ENCODE results near the gene CCDC149. TPM values are rescaled to one million over a fixed set of nuclear protein-coding genes. Genes with fewer than 3 reads are reported as not detected.

CCDC149 gene
- total RNA-seq, 1 experiment from 2014 or later = 4.3 TPM

DNA sequence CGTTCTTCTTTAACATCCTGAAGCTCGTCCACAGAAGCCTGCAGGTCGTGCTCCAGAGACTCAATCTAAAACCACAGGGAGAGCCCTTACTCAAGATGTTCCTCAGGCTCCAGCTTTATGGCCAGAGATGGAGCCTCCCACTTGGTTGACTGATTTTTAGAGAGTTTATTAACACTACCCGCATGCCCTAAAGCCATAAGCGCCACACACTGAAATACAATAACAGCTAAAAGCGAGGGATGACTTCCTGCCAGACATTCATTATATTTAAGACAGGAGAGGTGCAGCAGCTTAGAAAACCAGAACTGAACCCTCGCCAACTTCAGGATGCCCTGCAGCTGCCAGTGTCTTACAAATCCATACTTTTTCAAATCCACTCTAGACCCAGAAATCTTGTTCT is 75.5 kb downstream of the CCDC149 start:
- no peak for DNase-seq (ENCODE audit: low read depth in 1 of 2, low spot score in 2 of 2)
- Histone ChIP-seq H3K27me3 (replicated peaks) (no peaks in the 10 kb centered on the region), H3K27ac (no peak overlapping the region), H3K4me1 (replicated peaks) (no peaks in the 10 kb centered on the region), H3K9me3 (replicated peaks) (no peaks in the 10 kb centered on the region), H3K4me3 (no peak overlapping the region), H3K36me3 (no peaks in the 10 kb centered on the region)

DNA sequence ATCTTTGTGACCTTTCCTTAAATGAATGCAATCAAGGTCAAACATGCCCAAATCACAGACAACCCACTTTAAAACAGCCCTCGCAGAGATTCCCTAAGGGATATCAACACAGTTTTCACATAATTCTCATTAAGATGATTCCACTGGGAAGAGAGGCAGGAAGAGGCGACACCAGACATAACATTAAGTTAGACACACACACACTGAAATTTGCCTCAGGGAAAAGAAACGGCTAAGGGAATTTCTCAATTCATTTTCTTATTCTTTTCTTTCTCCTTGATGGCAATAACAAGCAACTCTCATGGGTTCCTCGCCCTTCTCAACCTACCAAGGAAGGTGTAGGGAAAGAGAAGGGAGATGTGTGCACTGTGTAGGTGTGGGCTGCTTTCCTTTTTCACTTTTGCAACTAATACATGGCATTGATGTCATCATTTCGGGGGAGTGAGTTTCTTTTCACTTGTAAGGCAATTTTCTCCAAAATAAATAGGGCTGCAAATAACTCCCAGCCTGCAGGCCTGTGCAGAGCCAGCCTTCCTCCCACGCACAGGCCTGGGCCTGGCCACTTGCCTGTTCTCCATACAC is 76.1 kb downstream of the CCDC149 start:
- H3K27ac ChIP-seq = no peak overlapping the region
- H3K9me3 ChIP-seq (replicated peaks) = no peaks in the 10 kb centered on the region
- H3K4me3 ChIP-seq = no peak overlapping the region
- no peak for DNase-seq (ENCODE audit: low read depth in 1 of 2, low spot score in 2 of 2)
- no peaks in the 10 kb centered on the region for H3K27me3 ChIP-seq (replicated peaks)
- no peaks in the 10 kb centered on the region for H3K36me3 ChIP-seq
- no peaks in the 10 kb centered on the region for H3K4me1 ChIP-seq (replicated peaks)

DNA sequence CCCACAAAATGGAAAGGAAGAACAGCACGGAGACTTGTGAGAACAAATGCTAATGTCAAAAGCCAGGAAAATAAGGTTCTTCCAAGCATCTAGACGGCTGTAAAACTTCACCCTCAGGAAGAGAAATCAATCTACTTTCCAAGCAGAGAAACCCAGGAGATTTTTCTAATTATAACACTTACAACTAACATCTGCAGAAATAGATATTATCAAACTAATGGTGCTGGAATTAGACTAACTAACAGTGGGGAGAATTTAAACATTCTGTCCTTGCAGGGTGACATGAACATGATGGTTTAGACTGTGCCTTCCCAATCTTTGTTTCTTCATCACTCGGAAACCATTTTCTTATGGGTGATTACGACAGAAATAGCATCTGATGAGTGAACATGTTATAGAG is 77.1 kb downstream of the CCDC149 start:
- no peak overlapping the region for H3K4me3 ChIP-seq
- H3K27ac ChIP-seq = no peak overlapping the region
- H3K27me3 ChIP-seq (replicated peaks) = no peaks in the 10 kb centered on the region
- no peaks in the 10 kb centered on the region for H3K36me3 ChIP-seq
- H3K9me3 ChIP-seq (replicated peaks) = no peaks in the 10 kb centered on the region
- no peak for DNase-seq (ENCODE audit: low read depth in 1 of 2, low spot score in 2 of 2)
- H3K4me1 ChIP-seq (replicated peaks) = no peaks in the 10 kb centered on the region

DNA sequence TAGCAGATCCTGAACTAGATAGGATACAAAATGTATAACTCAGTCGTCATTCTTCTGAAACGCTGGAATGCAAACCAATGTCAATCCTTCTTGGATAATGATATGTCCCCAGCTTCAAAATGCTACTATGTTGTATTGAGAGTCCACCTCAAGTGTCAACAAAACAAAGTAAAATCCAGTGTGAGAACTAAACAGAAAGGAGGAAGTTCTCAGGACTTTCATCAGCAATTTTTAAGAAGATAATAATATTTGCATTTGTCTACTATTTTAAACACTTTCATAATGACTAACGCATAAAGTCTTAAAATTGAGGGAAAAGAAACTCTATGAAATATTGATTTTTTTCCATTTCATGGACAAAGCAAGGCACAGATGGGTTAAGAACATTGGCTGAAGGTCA is 81.2 kb downstream of the CCDC149 start:
- Histone ChIP-seq H3K4me1 (replicated peaks) (no peaks in the 10 kb centered on the region), H3K27ac (no peak overlapping the region), H3K27me3 (replicated peaks) (no peaks in the 10 kb centered on the region), H3K36me3 (no peaks in the 10 kb centered on the region), H3K4me3 (no peak overlapping the region), H3K9me3 (replicated peaks) (no peaks in the 10 kb centered on the region)
- DNase-seq (ENCODE audit: low read depth in 1 of 2, low spot score in 2 of 2) = no peak

DNA sequence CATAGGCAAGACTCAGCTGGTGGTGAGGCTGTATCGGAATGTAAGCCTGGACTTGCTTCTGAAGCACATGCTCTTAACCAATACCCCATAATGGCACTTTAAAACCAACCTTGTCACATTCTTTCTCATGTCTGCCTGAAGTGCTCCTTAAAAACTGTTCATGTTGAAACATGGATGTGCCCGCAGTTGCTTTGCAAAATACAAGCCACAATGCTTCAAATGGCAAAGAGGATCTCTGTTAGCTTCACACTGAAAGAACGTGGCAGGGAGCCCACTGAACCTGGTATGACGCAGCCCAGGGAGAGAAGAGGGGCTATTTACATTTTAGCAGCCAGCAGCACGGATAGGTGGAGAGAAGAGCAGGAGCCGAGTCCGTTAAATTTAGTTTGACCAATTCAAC is 88.1 kb downstream of the CCDC149 start:
- H3K9me3 ChIP-seq (replicated peaks) = no peaks in the 10 kb centered on the region
- no peaks in the 10 kb centered on the region for H3K27me3 ChIP-seq (replicated peaks)
- no peak overlapping the region for H3K4me3 ChIP-seq
- no peaks in the 10 kb centered on the region for H3K4me1 ChIP-seq (replicated peaks)
- DNase-seq (ENCODE audit: low read depth in 1 of 2, low spot score in 2 of 2) = no peak
- H3K27ac ChIP-seq = no peak overlapping the region
- H3K36me3 ChIP-seq = no peaks in the 10 kb centered on the region

DNA sequence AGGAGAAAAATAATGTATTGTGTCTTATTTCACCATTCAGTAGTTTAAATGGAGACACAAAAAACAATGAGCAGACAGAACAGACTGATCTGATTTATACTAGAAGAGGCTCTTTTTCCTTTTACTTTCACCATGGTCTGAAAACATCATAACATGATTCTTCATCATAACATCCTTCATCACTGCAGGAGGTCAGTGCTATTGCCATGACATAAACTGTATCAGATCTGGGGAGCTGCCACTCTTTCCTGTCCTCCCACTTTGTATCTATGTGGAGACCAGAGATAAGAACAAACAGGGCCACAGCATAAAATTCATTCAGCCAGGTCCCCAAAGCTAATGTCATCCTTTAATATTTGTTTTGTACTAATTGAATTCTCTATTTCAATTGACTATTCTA is 92.3 kb downstream of the CCDC149 start:
- no peaks in the 10 kb centered on the region for H3K4me1 ChIP-seq (replicated peaks)
- no peak overlapping the region for H3K27ac ChIP-seq
- H3K9me3 ChIP-seq (replicated peaks) = no peaks in the 10 kb centered on the region
- no peak overlapping the region for H3K4me3 ChIP-seq
- H3K36me3 ChIP-seq = no peaks in the 10 kb centered on the region
- no peaks in the 10 kb centered on the region for H3K27me3 ChIP-seq (replicated peaks)
- no peak for DNase-seq (ENCODE audit: low read depth in 1 of 2, low spot score in 2 of 2)

DNA sequence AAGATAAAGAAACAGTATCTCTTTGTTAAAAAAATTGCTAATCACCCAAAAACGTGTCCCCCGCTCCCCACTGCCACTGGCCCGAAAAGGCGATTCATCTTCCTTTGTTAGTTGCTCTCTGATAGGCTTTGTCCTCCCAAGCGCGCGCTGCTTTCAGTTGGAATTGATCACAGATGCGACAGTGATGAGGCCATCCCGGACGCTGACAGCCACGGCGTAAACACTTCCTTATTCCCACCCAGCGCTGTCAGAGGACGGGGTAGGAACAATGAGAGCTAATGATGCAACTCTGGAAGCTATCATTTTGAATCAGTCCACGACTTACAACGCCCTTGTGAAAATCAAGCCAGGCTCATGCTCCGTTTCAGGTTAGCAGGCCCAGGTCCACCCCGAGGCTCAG is 96.0 kb downstream of the CCDC149 start:
- no peak for DNase-seq (ENCODE audit: low read depth in 1 of 2, low spot score in 2 of 2)
- H3K36me3 ChIP-seq = no peaks in the 10 kb centered on the region
- no peaks in the 10 kb centered on the region for H3K9me3 ChIP-seq (replicated peaks)
- H3K27me3 ChIP-seq (replicated peaks) = no peaks in the 10 kb centered on the region
- H3K4me3 ChIP-seq = no peak overlapping the region
- H3K4me1 ChIP-seq (replicated peaks) = no peaks in the 10 kb centered on the region
- no peak overlapping the region for H3K27ac ChIP-seq

DNA sequence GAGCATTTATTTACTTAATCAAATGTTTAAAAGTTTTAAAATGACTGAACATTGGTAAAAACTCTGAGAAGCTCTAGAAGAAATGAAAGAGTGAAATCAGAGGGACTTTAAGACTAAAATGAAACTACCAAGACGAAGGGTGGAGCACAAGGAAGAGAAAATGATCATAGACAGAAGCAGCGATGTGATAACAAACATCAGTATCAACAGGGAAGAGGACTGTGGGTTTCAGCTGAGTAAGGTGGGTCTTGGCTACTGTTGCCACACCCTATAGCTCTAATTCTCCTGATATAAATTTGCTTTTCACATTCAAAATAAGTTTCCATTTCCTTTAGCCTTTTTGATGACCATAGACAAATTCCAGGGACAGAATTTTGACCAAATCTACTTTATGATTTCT is 99.1 kb downstream of the CCDC149 start:
- H3K4me3 ChIP-seq = no peak overlapping the region
- no peak for DNase-seq (ENCODE audit: low read depth in 1 of 2, low spot score in 2 of 2)
- H3K27ac ChIP-seq = no peak overlapping the region
- H3K27me3 ChIP-seq (replicated peaks) = no peaks in the 10 kb centered on the region
- peaks cover 10% of the 10 kb centered on the region; the same call in 1 of the 2 replicates for H3K4me1 ChIP-seq (replicated peaks)
- H3K9me3 ChIP-seq (replicated peaks) = no peaks in the 10 kb centered on the region
- H3K36me3 ChIP-seq = no peaks in the 10 kb centered on the region

DNA sequence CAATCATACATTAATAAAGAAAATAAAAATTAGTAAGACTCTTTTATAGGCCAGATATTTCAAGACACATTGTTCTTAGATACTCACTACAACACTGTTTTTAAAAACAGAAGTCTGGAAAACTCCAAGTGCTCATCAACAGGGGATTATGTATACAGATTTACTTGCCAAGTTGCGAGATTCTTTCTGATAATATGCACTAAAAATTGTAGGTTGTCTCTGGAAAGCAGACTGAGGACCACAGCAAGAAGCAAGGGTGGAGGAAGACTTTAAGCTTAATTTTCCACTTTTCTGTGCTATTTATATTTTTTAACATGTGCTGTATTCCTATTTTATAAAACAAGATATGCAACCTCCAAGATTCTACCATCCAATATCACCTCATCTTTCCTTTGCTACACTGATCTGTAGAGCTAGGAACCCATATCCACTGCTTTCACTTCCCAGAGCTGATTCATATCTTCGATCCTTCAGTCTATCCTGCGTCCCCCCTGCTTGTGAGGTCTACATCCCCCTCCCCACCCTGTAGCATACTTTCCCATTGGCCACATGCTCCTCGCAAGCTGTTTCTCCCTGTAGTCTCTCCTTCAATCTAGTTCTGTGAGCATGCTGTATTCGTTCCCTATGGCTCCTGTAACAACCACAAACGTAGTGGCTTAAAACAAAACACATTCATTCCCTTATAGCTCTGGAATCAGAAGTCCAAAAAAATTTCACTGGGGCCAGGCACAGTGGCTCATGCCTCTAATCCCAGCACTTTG is 101.8 kb downstream of the CCDC149 start:
- Histone ChIP-seq H3K36me3 (no peaks in the 10 kb centered on the region), H3K4me1 (replicated peaks) (peaks cover 10% of the 10 kb centered on the region; the same call in 1 of the 2 replicates), H3K9me3 (replicated peaks) (no peaks in the 10 kb centered on the region), H3K27me3 (replicated peaks) (no peaks in the 10 kb centered on the region), H3K4me3 (no peak overlapping the region), H3K27ac (no peak overlapping the region)
- DNase-seq (ENCODE audit: low read depth in 1 of 2, low spot score in 2 of 2) = no peak

DNA sequence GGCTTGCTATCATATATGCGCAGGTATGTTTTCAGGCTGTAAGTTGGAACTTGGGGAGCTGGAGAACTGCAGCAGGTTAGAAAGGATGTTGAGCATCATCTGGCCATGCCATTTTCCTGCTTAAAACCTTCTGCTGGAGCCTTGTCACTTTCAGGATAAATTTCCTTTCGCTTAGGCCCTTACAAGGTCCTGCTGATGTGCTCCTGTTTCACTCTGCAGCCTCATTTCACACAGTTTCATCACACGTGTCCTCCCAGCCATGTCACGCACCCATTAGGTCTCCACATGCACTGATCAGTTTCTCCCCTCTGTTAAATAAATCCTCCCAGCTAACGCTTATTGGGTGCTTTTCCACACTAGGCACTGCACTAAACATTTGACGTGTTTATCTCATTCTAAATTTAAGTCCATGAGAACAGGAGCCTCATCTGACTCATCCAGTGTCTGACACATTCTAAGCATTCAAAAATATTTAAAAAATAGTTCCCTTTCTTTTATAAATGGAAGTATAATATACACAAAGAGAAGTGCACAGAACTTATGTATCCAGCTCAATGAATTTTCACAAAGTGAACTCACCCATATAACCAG is 102.9 kb downstream of the CCDC149 start:
- Histone ChIP-seq H3K9me3 (replicated peaks) (no peaks in the 10 kb centered on the region), H3K27me3 (replicated peaks) (no peaks in the 10 kb centered on the region), H3K36me3 (no peaks in the 10 kb centered on the region), H3K27ac (no peak overlapping the region), H3K4me1 (replicated peaks) (peaks cover 10% of the 10 kb centered on the region; the same call in 1 of the 2 replicates), H3K4me3 (no peak overlapping the region)
- DNase-seq (ENCODE audit: low read depth in 1 of 2, low spot score in 2 of 2) = peak in 1 of 2 experiments; percentile 5

DNA sequence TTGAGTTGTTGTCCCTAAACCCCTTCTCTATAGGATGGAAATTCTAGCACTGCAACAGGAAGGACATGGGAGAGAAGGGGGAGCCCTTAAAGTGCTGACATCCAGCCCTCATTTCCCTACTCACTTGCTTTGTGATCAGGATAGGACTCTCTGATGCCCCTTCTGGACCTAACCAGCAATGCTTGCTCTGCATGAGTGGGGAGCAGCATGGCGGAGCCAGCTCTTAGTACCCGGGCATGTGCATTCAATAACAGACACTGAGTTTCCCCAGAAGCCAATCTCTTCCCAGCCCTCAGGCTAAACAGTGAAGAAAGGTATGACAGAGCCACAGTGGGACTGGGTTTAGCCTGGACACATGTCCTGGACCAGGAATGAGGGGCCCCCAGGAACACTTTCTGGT is 103.5 kb downstream of the CCDC149 start:
- DNase-seq (ENCODE audit: low read depth in 1 of 2, low spot score in 2 of 2) = no peak
- H3K27me3 ChIP-seq (replicated peaks) = no peaks in the 10 kb centered on the region
- no peak overlapping the region for H3K27ac ChIP-seq
- no peak overlapping the region for H3K4me3 ChIP-seq
- no peaks in the 10 kb centered on the region for H3K36me3 ChIP-seq
- H3K9me3 ChIP-seq (replicated peaks) = no peaks in the 10 kb centered on the region
- H3K4me1 ChIP-seq (replicated peaks) = peaks cover 10% of the 10 kb centered on the region; the same call in 1 of the 2 replicates

DNA sequence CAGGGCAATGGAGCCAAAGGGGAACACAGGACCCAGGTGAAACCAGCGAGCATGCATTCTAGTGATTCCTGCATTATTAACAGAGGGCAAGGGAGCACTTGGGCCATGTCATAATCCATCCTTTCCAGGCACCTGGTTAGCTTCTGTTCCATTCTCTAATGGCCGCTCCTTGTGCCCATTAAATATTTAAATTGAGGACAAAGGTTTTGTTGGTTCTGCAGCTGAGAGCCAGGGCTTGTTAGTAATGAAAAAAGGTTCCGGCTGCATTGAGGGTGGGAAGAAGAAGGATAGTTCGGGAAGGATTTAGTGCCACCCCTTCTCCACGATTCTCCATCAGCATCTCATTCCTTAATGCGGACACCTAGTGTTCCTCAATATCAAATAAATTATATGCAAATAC is 103.9 kb downstream of the CCDC149 start:
- Histone ChIP-seq H3K27me3 (replicated peaks) (no peaks in the 10 kb centered on the region), H3K9me3 (replicated peaks) (no peaks in the 10 kb centered on the region), H3K27ac (no peak overlapping the region), H3K4me1 (replicated peaks) (peaks cover 10% of the 10 kb centered on the region; the same call in 1 of the 2 replicates), H3K4me3 (no peak overlapping the region), H3K36me3 (no peaks in the 10 kb centered on the region)
- DNase-seq (ENCODE audit: low read depth in 1 of 2, low spot score in 2 of 2) = no peak

DNA sequence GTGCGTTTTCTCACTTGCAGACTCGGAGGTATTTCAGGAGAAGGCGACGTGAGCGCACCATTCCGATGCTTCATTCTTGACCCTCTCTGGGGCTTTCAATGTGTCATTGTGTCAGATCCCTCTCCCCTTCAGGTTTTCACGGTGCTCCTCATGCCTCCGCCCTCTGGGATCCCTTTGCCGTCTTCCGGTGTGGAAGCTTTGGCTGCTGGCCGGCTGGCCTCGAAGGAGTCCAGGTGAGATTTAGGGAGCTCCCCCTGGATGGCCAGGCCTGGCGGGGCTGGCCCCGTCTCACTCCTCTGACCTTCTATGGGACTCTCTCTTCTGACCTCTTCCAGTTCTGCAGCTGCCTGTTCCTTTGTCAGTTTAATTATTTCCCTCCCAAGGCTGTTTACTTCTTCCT is 104.6 kb downstream of the CCDC149 start:
- H3K36me3 ChIP-seq = no peaks in the 10 kb centered on the region
- no peaks in the 10 kb centered on the region for H3K27me3 ChIP-seq (replicated peaks)
- H3K4me1 ChIP-seq (replicated peaks) = peaks cover 10% of the 10 kb centered on the region; the same call in 1 of the 2 replicates
- no peak overlapping the region for H3K27ac ChIP-seq
- H3K4me3 ChIP-seq = no peak overlapping the region
- DNase-seq (ENCODE audit: low read depth in 1 of 2, low spot score in 2 of 2) = no peak
- no peaks in the 10 kb centered on the region for H3K9me3 ChIP-seq (replicated peaks)

DNA sequence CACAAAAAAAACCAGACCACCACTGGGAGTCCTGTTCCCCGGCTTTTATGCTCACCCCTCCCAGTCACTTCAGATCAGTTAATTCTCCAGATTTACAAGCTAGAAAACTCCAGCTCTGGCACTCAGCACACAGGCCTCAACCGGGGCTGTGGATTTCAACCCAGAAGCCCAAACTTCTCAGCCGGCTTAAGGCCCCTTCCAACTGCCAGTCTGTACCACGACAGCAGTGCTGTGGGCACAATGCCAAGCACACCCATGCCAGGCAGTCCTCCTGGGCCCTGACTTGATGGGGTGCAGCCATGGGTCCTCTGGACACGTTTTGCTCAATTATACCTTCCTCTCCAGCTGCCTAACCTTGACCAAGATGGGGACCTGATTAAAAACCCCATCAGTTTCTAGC is 105.2 kb downstream of the CCDC149 start:
- H3K4me1 ChIP-seq (replicated peaks) = peaks cover 10% of the 10 kb centered on the region; the same call in 1 of the 2 replicates
- no peak overlapping the region for H3K27ac ChIP-seq
- H3K9me3 ChIP-seq (replicated peaks) = no peaks in the 10 kb centered on the region
- no peak overlapping the region for H3K4me3 ChIP-seq
- no peaks in the 10 kb centered on the region for H3K27me3 ChIP-seq (replicated peaks)
- no peaks in the 10 kb centered on the region for H3K36me3 ChIP-seq
- DNase-seq (ENCODE audit: low read depth in 1 of 2, low spot score in 2 of 2) = no peak

All from SJSA1 (cell line).